8988T (cell line): ENCODE measurements around the gene LAIR2.
"Not testable (repeated sequence)": the region's sequence is repeated elsewhere in the genome, so short reads cannot be mapped to it uniquely, and the experiment has no call there.

ENCODE experiments used
- DNase-seq: peaks from one replicate; pipeline ENCODE4 v3.0.0; 2011

LAIR2 gene

GRCh38 chr19:54495284-54495683, 7.3 kb upstream of the LAIR2 start:
- not testable (repeated sequence) for DNase-seq

- DNase-seq = not testable (repeated sequence)
Observed at GRCh38 chr19:54497747-54498450, 4.7 kb upstream of the LAIR2 start.

GRCh38 chr19:54498451-54498772, 4.2 kb upstream of the LAIR2 start:
- DNase-seq = not testable (repeated sequence)

- DNase-seq = not testable (repeated sequence)
Observed at GRCh38 chr19:54505542-54505941, 2.9 kb downstream of the LAIR2 start.

GRCh38 chr19:54506079-54506478, 3.4 kb downstream of the LAIR2 start:
- DNase-seq = no peak

GRCh38 chr19:54507038-54507717, 4.5 kb downstream of the LAIR2 start:
- not testable (repeated sequence) for DNase-seq

GRCh38 chr19:54507824-54508223, 5.2 kb downstream of the LAIR2 start:
- DNase-seq = no peak

- DNase-seq = not testable (repeated sequence)
Observed at GRCh38 chr19:54508487-54508886, 5.9 kb downstream of the LAIR2 start.

GRCh38 chr19:54509200-54509940, 6.7 kb downstream of the LAIR2 start:
- not testable (repeated sequence) for DNase-seq

GRCh38 chr19:54515156-54515555, 12.5 kb downstream of the LAIR2 start:
- no peak for DNase-seq

- no peak for DNase-seq
Observed at GRCh38 chr19:54517483-54517882, 14.9 kb downstream of the LAIR2 start.

- peak; percentile 33 for DNase-seq
Observed at GRCh38 chr19:54518844-54519243, 16.2 kb downstream of the LAIR2 start.

- no peak for DNase-seq
Observed at GRCh38 chr19:54521022-54521859, 18.6 kb downstream of the LAIR2 start.

GRCh38 chr19:54521860-54522513, 19.4 kb downstream of the LAIR2 start:
- DNase-seq = no peak

- DNase-seq = no peak
Observed at GRCh38 chr19:54523403-54523802, 20.8 kb downstream of the LAIR2 start.

- DNase-seq = no peak
Observed at GRCh38 chr19:54525636-54526035, 23.0 kb downstream of the LAIR2 start.

- DNase-seq = no peak
Observed at GRCh38 chr19:54526972-54527371, 24.3 kb downstream of the LAIR2 start.

- DNase-seq = no peak
Observed at GRCh38 chr19:54530866-54531265, 28.2 kb downstream of the LAIR2 start.

- DNase-seq = no peak
Observed at GRCh38 chr19:54532528-54532927, 29.9 kb downstream of the LAIR2 start.

- DNase-seq = no peak
Observed at GRCh38 chr19:54533476-54533875, 30.8 kb downstream of the LAIR2 start.

- no peak for DNase-seq
Observed at GRCh38 chr19:54534156-54534555, 31.5 kb downstream of the LAIR2 start.

GRCh38 chr19:54535601-54536000, 33.0 kb downstream of the LAIR2 start:
- DNase-seq = no peak
